Trophoblast cell (in vitro differentiated cells and primary cell): ENCODE results near the gene PBX3.

Source experiments
- DNase-seq, 2 donors: peaks; one replicate each; pipeline ENCODE4 v3.0.0-alpha.2; 2016
- H2AFZ ChIP-seq: 2 replicates; pipeline ENCODE4 v1.6.1; 2013; ENCODE audit warnings: low read length, moderate library complexity, mild to moderate bottlenecking; ENCODE audit not compliant: insufficient read depth, poor library complexity
- H2AK5ac ChIP-seq: 2 replicates; pipeline ENCODE4 v1.6.1; 2013; ENCODE audit warnings: mild to moderate bottlenecking, low read length
- H2BK120ac ChIP-seq: 2 replicates; pipeline ENCODE4 v1.6.1; 2013; ENCODE audit warnings: low read length, mild to moderate bottlenecking, moderate library complexity; ENCODE audit not compliant: insufficient read depth, poor library complexity
- H2BK12ac ChIP-seq: 2 replicates; pipeline ENCODE4 v1.6.1; 2013; ENCODE audit warnings: mild to moderate bottlenecking, low read length, moderate library complexity
- H2BK5ac ChIP-seq: 2 replicates; pipeline ENCODE4 v1.6.1; 2013; ENCODE audit warnings: low read length, low read depth, moderate library complexity, mild to moderate bottlenecking; ENCODE audit not compliant: poor library complexity
- H3K14ac ChIP-seq: 2 replicates; pipeline ENCODE4 v1.6.1; 2013; ENCODE audit warnings: mild to moderate bottlenecking, low read length
- H3K18ac ChIP-seq: 2 replicates; pipeline ENCODE4 v1.6.1; 2013; ENCODE audit warnings: mild to moderate bottlenecking, low read length
- H3K23ac ChIP-seq: 2 replicates; pipeline ENCODE4 v1.6.1; 2013; ENCODE audit warnings: low read length
- H3K27ac ChIP-seq: 2 replicates; pipeline ENCODE4 v1.5.1; 2013; ENCODE audit warnings: low read depth, mild to moderate bottlenecking, inconsistent platforms, low read length, moderate library complexity
- H3K27me3 ChIP-seq: 2 replicates; pipeline ENCODE4 v1.6.1; 2013; ENCODE audit warnings: inconsistent platforms, mild to moderate bottlenecking, low read length, moderate library complexity; ENCODE audit not compliant: insufficient read depth
- H3K36me3 ChIP-seq, 2 experiments: 1 replicate in 1 of 2; 2 replicates in 1 of 2; pipeline ENCODE4 v1.6.1; 2013; ENCODE audit warnings: low read length in 2 of 2, mild to moderate bottlenecking in 2 of 2, moderate library complexity in 1 of 2; ENCODE audit not compliant: insufficient read depth in 2 of 2, control insufficient read depth in 1 of 2
- H3K4ac ChIP-seq: 2 replicates; pipeline ENCODE4 v1.6.1; 2013; ENCODE audit warnings: low read depth, mild to moderate bottlenecking, low read length, moderate library complexity
- H3K4me1 ChIP-seq, 2 experiments: 1 replicate in 1 of 2; 2 replicates in 1 of 2; pipeline ENCODE4 v1.6.1; 2013; ENCODE audit warnings: low read length in 2 of 2, mild to moderate bottlenecking in 2 of 2, moderate library complexity in 1 of 2; ENCODE audit not compliant: insufficient read depth in 2 of 2, control insufficient read depth in 1 of 2
- H3K4me2 ChIP-seq: 2 replicates; pipeline ENCODE4 v1.6.1; 2013; ENCODE audit warnings: inconsistent platforms, mild to moderate bottlenecking, low read length, moderate library complexity
- H3K4me3 ChIP-seq: 2 replicates; pipeline ENCODE4 v1.5.1; 2013; ENCODE audit warnings: mild to moderate bottlenecking, low read depth, low read length, inconsistent platforms
- H3K79me1 ChIP-seq: one replicate; pipeline ENCODE4 v1.6.1; 2013; ENCODE audit warnings: low read length
- H3K79me2 ChIP-seq: 2 replicates; pipeline ENCODE4 v1.6.1; 2013; ENCODE audit warnings: low read length, mild to moderate bottlenecking; ENCODE audit not compliant: control insufficient read depth, insufficient read depth, poor library complexity
- H3K9ac ChIP-seq: 2 replicates; pipeline ENCODE4 v1.6.1; 2013; ENCODE audit warnings: mild to moderate bottlenecking, low read length
- H3K9me3 ChIP-seq: 2 replicates; pipeline ENCODE4 v1.6.1; 2013; ENCODE audit warnings: low read depth, mild to moderate bottlenecking, control low read depth, inconsistent platforms, low read length; ENCODE audit not compliant: insufficient read depth
- H4K12ac ChIP-seq: 2 replicates; pipeline ENCODE4 v1.6.1; 2013; ENCODE audit warnings: low read depth, mild to moderate bottlenecking, low read length, moderate library complexity
- H4K8ac ChIP-seq: 2 replicates; pipeline ENCODE4 v1.6.1; 2013; ENCODE audit warnings: low read depth, mild to moderate bottlenecking, low read length, moderate library complexity
- H4K91ac ChIP-seq: one replicate; pipeline ENCODE4 v1.6.1; 2013; ENCODE audit warnings: low read depth, mild to moderate bottlenecking, low read length, moderate library complexity
- WGBS: extraction: QIAGEN DNeasy Blood & Tissue Kit; methylation state at CpG from one replicate; pipeline ENCODE4 v1.1.7; 2013; ENCODE audit warnings: missing lambda C conversion rate; ENCODE audit not compliant: insufficient read length, insufficient coverage; ENCODE audit errors: extremely low coverage; 5-methylcytosine and 5-hydroxymethylcytosine counted together

Gene PBX3

GRCh38 chr9:125861405-125862058 is 114.4 kb downstream of the PBX3 start:
- H3K27me3 ChIP-seq, result no peaks in the 10 kb centered on the region
- H3K4ac ChIP-seq, result no peak overlapping the region
- no peak overlapping the region for H4K91ac ChIP-seq
- H3K9ac ChIP-seq, result no peak overlapping the region
- no peaks in the 10 kb centered on the region for H3K36me3 ChIP-seq
- no peak overlapping the region for H2AFZ ChIP-seq
- H3K4me2 ChIP-seq, result no peak overlapping the region
- no peak overlapping the region for H4K12ac ChIP-seq
- no peak overlapping the region for H3K27ac ChIP-seq
- no peak overlapping the region for H3K23ac ChIP-seq
- no peak overlapping the region for H2BK12ac ChIP-seq
- H4K8ac ChIP-seq, result no peak overlapping the region
- H3K79me1 ChIP-seq, result no peaks in the 10 kb centered on the region
- no peak overlapping the region for H2AK5ac ChIP-seq
- H3K14ac ChIP-seq, result no peak overlapping the region
- H2BK5ac ChIP-seq, result no peak overlapping the region
- H3K18ac ChIP-seq, result no peak overlapping the region
- H3K9me3 ChIP-seq, result no peaks in the 10 kb centered on the region
- H3K4me3 ChIP-seq, result no peak overlapping the region
- no peak overlapping the region for H2BK120ac ChIP-seq
- H3K4me1 ChIP-seq, result no peaks in the 10 kb centered on the region
- no peak for DNase-seq
- H3K79me2 ChIP-seq, result no peaks in the 10 kb centered on the region

GRCh38 chr9:125863923-125864322 is 116.8 kb downstream of the PBX3 start:
- H3K27me3 ChIP-seq, result no peaks in the 10 kb centered on the region
- no peak overlapping the region for H2AFZ ChIP-seq
- H3K23ac ChIP-seq, result no peak overlapping the region
- H3K36me3 ChIP-seq, result no peaks in the 10 kb centered on the region
- no peak overlapping the region for H3K9ac ChIP-seq
- H3K4me3 ChIP-seq, result no peak overlapping the region
- no peak overlapping the region for H3K4ac ChIP-seq
- no peaks in the 10 kb centered on the region for H3K4me1 ChIP-seq
- DNase-seq, result no peak
- no peak overlapping the region for H3K18ac ChIP-seq
- H3K14ac ChIP-seq, result no peak overlapping the region
- no peak overlapping the region for H2AK5ac ChIP-seq
- H4K8ac ChIP-seq, result no peak overlapping the region
- no peak overlapping the region for H2BK120ac ChIP-seq
- H3K4me2 ChIP-seq, result no peak overlapping the region
- H4K91ac ChIP-seq, result no peak overlapping the region
- no peaks in the 10 kb centered on the region for H3K79me2 ChIP-seq
- H3K79me1 ChIP-seq, result no peaks in the 10 kb centered on the region
- no peak overlapping the region for H4K12ac ChIP-seq
- no peaks in the 10 kb centered on the region for H3K9me3 ChIP-seq
- H2BK5ac ChIP-seq, result no peak overlapping the region
- H2BK12ac ChIP-seq, result no peak overlapping the region
- no CpG with 5 or more reads among the region's 1 CpG for WGBS
- no peak overlapping the region for H3K27ac ChIP-seq

- Histone ChIP-seq H2AFZ (no peak overlapping the region), H3K18ac (no peak overlapping the region), H3K36me3 (no peaks in the 10 kb centered on the region), H3K14ac (no peak overlapping the region), H3K4me1 (no peaks in the 10 kb centered on the region), H4K91ac (no peak overlapping the region), H3K27ac (no peak overlapping the region), H3K4me3 (no peak overlapping the region), H2AK5ac (no peak overlapping the region), H3K9me3 (no peaks in the 10 kb centered on the region), H3K79me1 (no peaks in the 10 kb centered on the region), H2BK12ac (no peak overlapping the region), H3K79me2 (no peaks in the 10 kb centered on the region), H3K9ac (no peak overlapping the region), H3K4ac (no peak overlapping the region), H4K8ac (no peak overlapping the region), H4K12ac (no peak overlapping the region), H2BK5ac (no peak overlapping the region), H3K27me3 (no peaks in the 10 kb centered on the region), H2BK120ac (no peak overlapping the region), H3K4me2 (no peak overlapping the region), H3K23ac (no peak overlapping the region)
- no CpG with 5 or more reads among the region's 3 CpGs for WGBS
- DNase-seq, result no peak
Measured at GRCh38 chr9:125867751-125868415, 120.7 kb downstream of the PBX3 start.

- H3K27ac ChIP-seq, result no peak overlapping the region
- H3K27me3 ChIP-seq, result no peaks in the 10 kb centered on the region
- no peak overlapping the region for H3K4me3 ChIP-seq
- H2AFZ ChIP-seq, result no peak overlapping the region
- H3K79me1 ChIP-seq, result no peaks in the 10 kb centered on the region
- H3K14ac ChIP-seq, result no peak overlapping the region
- H2BK12ac ChIP-seq, result no peak overlapping the region
- no peak overlapping the region for H3K23ac ChIP-seq
- DNase-seq, result no peak
- H3K36me3 ChIP-seq, result no peaks in the 10 kb centered on the region
- H3K9me3 ChIP-seq, result no peaks in the 10 kb centered on the region
- H3K79me2 ChIP-seq, result no peaks in the 10 kb centered on the region
- H3K4me1 ChIP-seq, result no peaks in the 10 kb centered on the region
- no peak overlapping the region for H4K8ac ChIP-seq
- no peak overlapping the region for H2BK5ac ChIP-seq
- no peak overlapping the region for H3K4me2 ChIP-seq
- WGBS, result no CpG with 5 or more reads among the region's 3 CpGs
- no peak overlapping the region for H2AK5ac ChIP-seq
- no peak overlapping the region for H3K9ac ChIP-seq
- no peak overlapping the region for H3K4ac ChIP-seq
- no peak overlapping the region for H4K91ac ChIP-seq
- no peak overlapping the region for H4K12ac ChIP-seq
- no peak overlapping the region for H2BK120ac ChIP-seq
- H3K18ac ChIP-seq, result no peak overlapping the region
Measured at GRCh38 chr9:125878164-125878631, 131.0 kb downstream of the PBX3 start.
